Thoracic aorta (tissue), 2 donors: ENCODE measurements around the gene TMEM184B. TPM values are rescaled to one million over a fixed set of nuclear protein-coding genes. Genes with fewer than 3 reads are reported as not detected.

ENCODE experiments used
- ATAC-seq: fragments of 150-250 bp; one replicate; pipeline ENCODE4 v1.8.0; 2017; ENCODE audit warnings: low read depth; ENCODE audit not compliant: insufficient number of reproducible peaks, low FRiP score
- DNase-seq: peaks from one replicate; pipeline ENCODE4 v3.0.0-alpha.2; 2020; ENCODE audit warnings: low spot score
- H3K27ac ChIP-seq, 2 donors: fragments of 200-600 bp; sonication (generic); 1 replicate in 1 of 2; 2 replicates in 1 of 2; pipeline ENCODE4 v1.5.1; 2016; ENCODE audit warnings: mild to moderate bottlenecking in 2 of 2, moderate library complexity in 2 of 2
- H3K27me3 ChIP-seq: fragments of 200-600 bp; sonication (generic); replicated peaks from 2 replicates; pipeline ENCODE4 v1.6.0; 2016; ENCODE audit warnings: mild to moderate bottlenecking; ENCODE audit not compliant: insufficient read depth
- H3K36me3 ChIP-seq: fragments of 200-600 bp; sonication (generic); one replicate; pipeline ENCODE4 v1.5.1; 2016
- H3K4me1 ChIP-seq, 2 donors: fragments of 200-600 bp; sonication (generic); 1 replicate in 1 of 2; 2 replicates in 1 of 2; pipeline versions ENCODE4 v1.5.1 to v1.6.0; 2016; ENCODE audit warnings: low read depth in 2 of 2, mild to moderate bottlenecking in 1 of 2; ENCODE audit not compliant: control insufficient read depth in 1 of 2
- H3K4me3 ChIP-seq: fragments of 200-600 bp; sonication (generic); 2 replicates; pipeline ENCODE4 v1.5.1; 2016; ENCODE audit warnings: mild to moderate bottlenecking
- H3K9me3 ChIP-seq: fragments of 200-600 bp; sonication (generic); 2 replicates; pipeline ENCODE4 v1.5.1; 2016
- total RNA-seq, 2 donors: library from RNA; depleted of rRNA; stranded (reverse); fragments of >200 nt; gene quantifications; one replicate each; pipeline versions ENCODE4 v1.1.0 to v1.2.3, GENCODE V29; 2016
- TF ChIP-seq, protein P1 (sequence below): fragments of 200-600 bp; sonication (generic); IDR thresholded peaks from one replicate; pipeline ENCODE4 v1.5.1; 2019; ENCODE audit warnings: antibody characterized with exemption

Gene TMEM184B
- total RNA-seq, 2 donors from 2014 or later: 134 to 254 TPM

- Histone ChIP-seq H3K27me3 (no peaks in the 10 kb centered on the region), H3K36me3 (no peaks in the 10 kb centered on the region), H3K9me3 (no peaks in the 10 kb centered on the region), H3K4me1 (peaks cover 21 to 72% of the 10 kb centered on the region in 2 donors), H3K4me3 (no peak overlapping the region), H3K27ac (no peak overlapping the region)
- ATAC-seq (no peak), DNase-seq (no peak)
- TF ChIP-seq, protein P1, sequence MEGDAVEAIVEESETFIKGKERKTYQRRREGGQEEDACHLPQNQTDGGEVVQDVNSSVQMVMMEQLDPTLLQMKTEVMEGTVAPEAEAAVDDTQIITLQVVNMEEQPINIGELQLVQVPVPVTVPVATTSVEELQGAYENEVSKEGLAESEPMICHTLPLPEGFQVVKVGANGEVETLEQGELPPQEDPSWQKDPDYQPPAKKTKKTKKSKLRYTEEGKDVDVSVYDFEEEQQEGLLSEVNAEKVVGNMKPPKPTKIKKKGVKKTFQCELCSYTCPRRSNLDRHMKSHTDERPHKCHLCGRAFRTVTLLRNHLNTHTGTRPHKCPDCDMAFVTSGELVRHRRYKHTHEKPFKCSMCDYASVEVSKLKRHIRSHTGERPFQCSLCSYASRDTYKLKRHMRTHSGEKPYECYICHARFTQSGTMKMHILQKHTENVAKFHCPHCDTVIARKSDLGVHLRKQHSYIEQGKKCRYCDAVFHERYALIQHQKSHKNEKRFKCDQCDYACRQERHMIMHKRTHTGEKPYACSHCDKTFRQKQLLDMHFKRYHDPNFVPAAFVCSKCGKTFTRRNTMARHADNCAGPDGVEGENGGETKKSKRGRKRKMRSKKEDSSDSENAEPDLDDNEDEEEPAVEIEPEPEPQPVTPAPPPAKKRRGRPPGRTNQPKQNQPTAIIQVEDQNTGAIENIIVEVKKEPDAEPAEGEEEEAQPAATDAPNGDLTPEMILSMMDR: no peak
Observed at GRCh38 chr22:38251341-38251692, 21.5 kb downstream of the TMEM184B start.

- ATAC-seq: no peak
- Histone ChIP-seq H3K9me3 (no peaks in the 10 kb centered on the region), H3K27me3 (no peaks in the 10 kb centered on the region), H3K36me3 (peaks cover 3% of the 10 kb centered on the region), H3K4me3 (no peak overlapping the region), H3K4me1 (peaks cover 16 to 72% of the 10 kb centered on the region in 2 donors), H3K27ac (no peak overlapping the region)
- DNase-seq: no peak
- TF ChIP-seq, protein P1: no peak
Observed at GRCh38 chr22:38250643-38251340, 22.0 kb downstream of the TMEM184B start.

- DNase-seq (no peak), ATAC-seq (no peak)
- no peak overlapping the region for H3K4me3 ChIP-seq
- H3K9me3 ChIP-seq: no peaks in the 10 kb centered on the region
- peaks cover 4% of the 10 kb centered on the region for H3K36me3 ChIP-seq
- H3K4me1 ChIP-seq: peaks cover 16 to 71% of the 10 kb centered on the region in 2 donors
- TF ChIP-seq, protein P1: no peak
- no peaks in the 10 kb centered on the region for H3K27me3 ChIP-seq
- H3K27ac ChIP-seq: no peak overlapping the region
Observed at GRCh38 chr22:38249803-38250642, 22.8 kb downstream of the TMEM184B start.

DNA sequence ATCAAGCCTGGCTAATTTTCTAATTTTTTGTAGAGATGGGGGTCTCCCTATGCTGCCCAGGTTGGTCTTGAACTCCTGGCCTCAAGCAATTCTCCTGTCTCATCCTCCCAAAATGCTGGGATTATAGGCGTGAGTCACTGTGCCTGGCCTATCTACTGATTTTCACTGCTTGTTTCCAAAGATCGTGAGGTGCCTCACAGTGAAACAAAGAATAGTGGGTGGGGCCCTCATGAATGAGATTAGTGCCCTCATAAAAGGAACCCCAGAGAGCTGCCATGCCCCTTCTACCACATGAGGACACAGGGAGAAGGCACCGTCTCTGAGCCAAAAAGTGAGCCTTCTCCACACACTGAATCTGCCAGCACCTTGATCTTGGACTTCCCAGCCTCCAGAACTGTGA lies 23.5 kb downstream of the TMEM184B start:
- Histone ChIP-seq H3K27ac (no peak overlapping the region), H3K4me3 (no peak overlapping the region), H3K36me3 (peaks cover 10% of the 10 kb centered on the region), H3K27me3 (no peaks in the 10 kb centered on the region), H3K4me1 (peaks cover 15 to 65% of the 10 kb centered on the region in 2 donors), H3K9me3 (no peaks in the 10 kb centered on the region)
- no peak for DNase-seq
- no peak for ATAC-seq
- TF ChIP-seq, protein P1: no peak

DNA sequence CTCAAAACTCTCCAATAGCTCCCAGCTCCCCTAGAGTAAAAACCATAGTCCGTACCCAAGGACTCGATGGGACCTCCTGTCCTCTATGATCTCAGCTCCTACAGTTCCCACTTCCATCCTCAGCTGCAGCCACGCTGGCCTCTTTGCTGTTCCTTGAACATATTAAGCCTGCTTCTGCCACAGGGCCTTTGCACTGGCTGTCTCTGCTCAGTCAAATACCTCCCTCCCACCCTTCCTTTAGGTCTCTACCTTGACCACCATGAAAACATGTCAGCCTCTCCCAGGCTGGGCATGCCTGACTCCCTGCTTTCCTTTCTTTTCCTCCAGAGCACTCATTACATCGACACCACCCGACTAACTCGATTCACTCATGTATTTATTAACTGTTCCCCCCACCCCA lies 24.5 kb downstream of the TMEM184B start:
- DNase-seq (no peak), ATAC-seq (no peak)
- no peaks in the 10 kb centered on the region for H3K27me3 ChIP-seq
- peak overlapping the region in 1 of 2 donors; percentile 83 for H3K27ac ChIP-seq
- H3K4me1 ChIP-seq: peaks cover 10 to 65% of the 10 kb centered on the region in 2 donors
- H3K4me3 ChIP-seq: no peak overlapping the region
- H3K36me3 ChIP-seq: peaks cover 19% of the 10 kb centered on the region
- TF ChIP-seq, protein P1: no peak
- no peaks in the 10 kb centered on the region for H3K9me3 ChIP-seq
